ENCODE data around the gene ZNF24. TPM values are rescaled to one million over a fixed set of nuclear protein-coding genes. Genes with fewer than 3 reads are reported as not detected.
A peak's percentile ranks its signal among the peaks of the same experiment; 100 is the strongest.

Gene ZNF24
- total and polyA plus RNA-seq, 10 of the 15 experiments (the other 5 are each of a cell fraction or from before 2014, with no cell fraction given), result 13.6 to 41.7 (median 28.3) TPM

GRCh38 chr18:35376742-35377695 lies 32.8 kb upstream of the ZNF24 start, which contains the start of gene ZNF396 (continued):
- TF ChIP-seq GATAD2B (conservative IDR thresholded peaks at IDR 0.05; ENCODE audit: low read depth) (peak; percentile 48; the same call in 1 of the 2 replicates), RUNX3 (IDR thresholded peaks at IDR 0.05; ENCODE audit: low read length) (peak; percentile 35), BHLHE40 (IDR thresholded peaks at IDR 0.05; ENCODE audit: borderline replicate concordance in 1 of 2, low read depth in 2 of 2, low read length in 1 of 2) (0 out of 4 replicates have a peak, but pooled peaks of 1 of the 2 experiments have one; percentile 7), STAT3 (IDR thresholded peaks at IDR 0.05; ENCODE audit: low read depth, low read length) (no peak), TAF1 (IDR thresholded peaks at IDR 0.05; ENCODE audit: borderline replicate concordance, low read depth, low read length) (no peak), NFIC (IDR thresholded peaks at IDR 0.05; ENCODE audit: low read depth, low read length) (no peak), CHD4 (IDR thresholded peaks at IDR 0.05) (no peak), MYC (IDR thresholded peaks at IDR 0.05; ENCODE audit: insufficient read depth, insufficient read length, insufficient replicate concordance, low read length, severe bottlenecking) (no peak), SMAD5 (IDR thresholded peaks at IDR 0.05; ENCODE audit: low read depth) (no peak), IRF3 (IDR thresholded peaks at IDR 0.05) (no peak), SIN3A (IDR thresholded peaks at IDR 0.05; ENCODE audit: low read depth, low read length) (peak; percentile 52; the same call in 1 of the 2 replicates), RCOR1 (conservative IDR thresholded peaks at IDR 0.05; ENCODE audit: low read depth, low read length) (no peak), BRCA1 (IDR thresholded peaks at IDR 0.05; ENCODE audit: low read depth, low read length) (no peak), CUX1 (IDR thresholded peaks at IDR 0.05; ENCODE audit: insufficient replicate concordance, low read depth, low read length) (no peak), WRNIP1 (IDR thresholded peaks at IDR 0.05; ENCODE audit: borderline replicate concordance, low read depth, low read length) (no peak), ZNF592 (IDR thresholded peaks at IDR 0.05) (no peak), NR2C2 (IDR thresholded peaks at IDR 0.05; ENCODE audit: borderline replicate concordance, control insufficient read depth, insufficient read length, low read depth) (no peak), ZNF207 (IDR thresholded peaks at IDR 0.05; ENCODE audit: borderline replicate concordance) (no peak), SRF (IDR thresholded peaks at IDR 0.05; ENCODE audit: low read depth in 2 of 2, low read length in 2 of 2) (no peak)
